NCI-H510A (cell line): ENCODE results near the gene GABBR2.
"Not testable (repeated sequence)": the region's sequence is repeated elsewhere in the genome, so short reads cannot be mapped to it uniquely, and the experiment has no call there.

Experiments
- DNase-seq: peaks from one replicate; lab custom pipeline; 2025; lab: John Stamatoyannopoulos, UW

Gene GABBR2

GRCh38 chr9:98596486-98596885, 112.2 kb downstream of the GABBR2 start:
- DNase-seq = no peak

- DNase-seq = no peak
These were observed 114.1 kb downstream of the GABBR2 start for GRCh38 chr9:98594546-98595160.

GRCh38 chr9:98593354-98594253, 115.1 kb downstream of the GABBR2 start:
- no peak for DNase-seq

GRCh38 chr9:98591696-98592095, 117.0 kb downstream of the GABBR2 start:
- no peak for DNase-seq

GRCh38 chr9:98590101-98590500, 118.6 kb downstream of the GABBR2 start:
- DNase-seq = no peak

GRCh38 chr9:98589102-98589501, 119.6 kb downstream of the GABBR2 start:
- no peak for DNase-seq

- DNase-seq = not testable (repeated sequence)
These were observed 123.8 kb downstream of the GABBR2 start for GRCh38 chr9:98584853-98585438.

- no peak for DNase-seq
These were observed 124.7 kb downstream of the GABBR2 start for GRCh38 chr9:98584059-98584458.

- no peak for DNase-seq
These were observed 125.3 kb downstream of the GABBR2 start for GRCh38 chr9:98583417-98583816.

- no peak for DNase-seq
These were observed 127.8 kb downstream of the GABBR2 start for GRCh38 chr9:98580956-98581355.

- no peak for DNase-seq
These were observed 129.0 kb downstream of the GABBR2 start for GRCh38 chr9:98579700-98580099.

- no peak for DNase-seq
These were observed 131.3 kb downstream of the GABBR2 start for GRCh38 chr9:98577446-98577845.

GRCh38 chr9:98576859-98577258, 131.9 kb downstream of the GABBR2 start:
- DNase-seq = no peak

GRCh38 chr9:98576354-98576753, 132.4 kb downstream of the GABBR2 start:
- no peak for DNase-seq

- no peak for DNase-seq
These were observed 133.1 kb downstream of the GABBR2 start for GRCh38 chr9:98575379-98576346.

GRCh38 chr9:98573749-98574278, 134.9 kb downstream of the GABBR2 start:
- DNase-seq = no peak

GRCh38 chr9:98572796-98573195, 135.9 kb downstream of the GABBR2 start:
- DNase-seq = no peak

GRCh38 chr9:98572054-98572627, 136.6 kb downstream of the GABBR2 start:
- DNase-seq = no peak

GRCh38 chr9:98571643-98572042, 137.1 kb downstream of the GABBR2 start:
- no peak for DNase-seq

- DNase-seq = no peak
These were observed 137.9 kb downstream of the GABBR2 start for GRCh38 chr9:98570663-98571440.
